ENCODE measurements around the gene TTC23.

TTC23 gene

DNA sequence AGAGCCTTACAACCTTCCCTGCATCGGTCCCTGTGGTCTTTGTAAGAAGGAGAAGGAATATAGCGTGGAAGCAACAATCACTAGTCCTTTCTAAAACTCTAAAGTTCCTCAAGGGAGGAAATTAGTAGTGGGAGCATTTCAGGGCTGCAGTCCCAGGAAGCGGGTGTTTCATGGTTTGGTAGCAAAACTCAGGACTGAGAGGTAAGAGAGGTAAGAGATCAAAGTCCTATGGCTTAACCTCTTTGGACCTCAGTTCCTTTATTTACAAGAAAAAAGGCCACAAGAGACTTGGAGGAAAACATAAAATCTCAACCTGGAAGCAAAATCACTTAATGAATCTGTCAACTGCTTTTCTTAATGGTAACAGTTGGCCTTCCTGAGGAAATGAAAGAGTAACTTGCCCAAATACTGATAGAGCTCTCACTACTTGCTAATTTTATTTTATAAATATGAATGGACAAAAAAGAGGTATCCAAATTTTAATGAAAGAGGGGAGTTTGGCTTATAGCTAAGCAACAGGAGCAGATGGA is 16.2 kb upstream of the TTC23 start:
- TF ChIP-seq ZFX (IDR thresholded peaks at IDR 0.05; ENCODE audit: borderline replicate concordance) = no peak
- TF ChIP-seq, protein P1, sequence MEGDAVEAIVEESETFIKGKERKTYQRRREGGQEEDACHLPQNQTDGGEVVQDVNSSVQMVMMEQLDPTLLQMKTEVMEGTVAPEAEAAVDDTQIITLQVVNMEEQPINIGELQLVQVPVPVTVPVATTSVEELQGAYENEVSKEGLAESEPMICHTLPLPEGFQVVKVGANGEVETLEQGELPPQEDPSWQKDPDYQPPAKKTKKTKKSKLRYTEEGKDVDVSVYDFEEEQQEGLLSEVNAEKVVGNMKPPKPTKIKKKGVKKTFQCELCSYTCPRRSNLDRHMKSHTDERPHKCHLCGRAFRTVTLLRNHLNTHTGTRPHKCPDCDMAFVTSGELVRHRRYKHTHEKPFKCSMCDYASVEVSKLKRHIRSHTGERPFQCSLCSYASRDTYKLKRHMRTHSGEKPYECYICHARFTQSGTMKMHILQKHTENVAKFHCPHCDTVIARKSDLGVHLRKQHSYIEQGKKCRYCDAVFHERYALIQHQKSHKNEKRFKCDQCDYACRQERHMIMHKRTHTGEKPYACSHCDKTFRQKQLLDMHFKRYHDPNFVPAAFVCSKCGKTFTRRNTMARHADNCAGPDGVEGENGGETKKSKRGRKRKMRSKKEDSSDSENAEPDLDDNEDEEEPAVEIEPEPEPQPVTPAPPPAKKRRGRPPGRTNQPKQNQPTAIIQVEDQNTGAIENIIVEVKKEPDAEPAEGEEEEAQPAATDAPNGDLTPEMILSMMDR (IDR thresholded peaks at IDR 0.05) = no peak
- no peak overlapping the region for H3K27ac ChIP-seq

DNA sequence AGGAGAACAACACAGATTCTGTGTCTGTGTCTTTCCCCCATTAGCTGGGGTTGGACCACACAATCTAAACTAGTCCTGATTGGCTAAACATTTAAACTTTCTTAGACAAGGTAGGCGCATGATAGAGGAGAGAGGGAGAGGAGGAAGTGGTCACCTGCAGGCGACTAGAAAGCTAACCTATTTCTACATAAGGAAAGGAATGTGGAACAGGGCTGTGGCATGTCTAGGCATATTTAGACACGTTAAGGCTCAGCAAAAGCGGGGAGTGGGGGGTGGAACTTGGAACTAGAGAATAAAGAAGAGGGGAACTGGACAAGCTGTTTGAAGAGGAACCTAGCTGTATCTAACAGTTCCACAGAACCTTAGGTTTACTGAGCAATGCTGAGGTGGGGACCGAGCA is 14.7 kb upstream of the TTC23 start:
- no peak overlapping the region for H3K27ac ChIP-seq
- TF ChIP-seq, protein P1 (IDR thresholded peaks at IDR 0.05) = no peak
- TF ChIP-seq ZFX (IDR thresholded peaks at IDR 0.05; ENCODE audit: borderline replicate concordance) = no peak

DNA sequence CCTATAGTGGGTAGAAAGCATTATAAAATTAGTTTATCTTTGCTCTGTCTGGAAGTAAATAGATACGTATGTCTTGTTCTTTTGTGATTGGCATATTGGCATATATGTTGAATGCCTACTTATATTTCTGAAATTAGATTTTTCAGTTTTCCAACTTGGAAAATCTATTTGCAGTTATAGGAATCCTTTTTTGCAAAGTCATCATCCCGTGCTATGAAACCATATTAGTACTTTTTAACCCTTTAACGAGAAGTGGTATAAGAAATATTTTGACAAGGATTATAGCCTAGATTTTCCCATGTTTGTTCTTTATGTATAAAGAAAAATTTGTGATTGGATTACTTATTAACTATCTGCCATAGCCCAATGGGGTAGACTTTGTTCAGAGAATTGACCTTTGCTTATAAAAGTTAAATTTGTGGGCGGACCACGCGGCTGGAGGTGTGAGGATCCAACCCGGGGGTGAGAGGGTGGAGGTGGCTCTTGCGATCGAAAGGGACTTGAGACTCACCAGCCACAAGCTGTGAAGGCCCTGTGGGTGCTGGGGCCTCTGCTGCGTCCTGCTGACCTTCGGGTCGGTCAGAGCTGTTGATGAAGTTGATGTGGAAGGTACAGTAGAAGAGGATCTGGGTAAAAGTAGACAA is 7.8 kb upstream of the TTC23 start:
- no peak overlapping the region for H3K27ac ChIP-seq
- TF ChIP-seq, protein P1 (IDR thresholded peaks at IDR 0.05) = no peak
- TF ChIP-seq ZFX (IDR thresholded peaks at IDR 0.05; ENCODE audit: borderline replicate concordance) = no peak

DNA sequence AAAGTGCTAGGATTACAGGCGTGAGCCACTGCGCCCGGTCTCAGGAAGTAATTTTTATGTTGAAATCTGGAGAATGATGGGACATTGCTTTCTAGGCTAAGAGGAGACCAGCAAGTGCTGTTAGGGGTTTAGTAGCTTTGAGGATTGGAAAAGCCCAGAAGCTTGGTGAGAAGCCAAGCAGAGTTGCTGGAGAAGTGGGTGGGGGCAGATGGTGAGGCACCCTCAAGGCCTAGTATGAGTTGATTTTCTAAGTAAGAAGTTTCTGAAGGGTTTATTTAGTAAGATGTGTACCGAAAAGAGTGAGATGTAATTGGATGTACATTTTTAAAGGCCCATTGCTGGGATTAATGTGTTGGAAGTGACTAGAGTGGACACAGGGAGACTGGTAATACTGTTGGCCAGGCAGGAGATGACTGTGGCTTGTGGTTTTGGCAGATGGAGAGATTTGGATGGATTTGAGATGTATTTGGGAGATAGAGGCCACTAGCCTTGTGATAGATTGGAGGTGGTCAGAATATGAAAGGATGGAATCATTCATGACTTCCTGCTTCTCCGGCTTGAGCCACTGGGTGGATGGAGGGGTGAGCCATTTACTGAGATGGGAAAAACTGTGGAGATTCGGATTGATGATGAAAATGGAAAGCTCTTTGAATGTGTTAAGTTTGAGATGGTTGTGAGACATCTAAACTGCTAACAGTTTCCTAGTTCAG is 4.2 kb upstream of the TTC23 start:
- TF ChIP-seq, protein P1 (IDR thresholded peaks at IDR 0.05) = no peak
- TF ChIP-seq ZFX (IDR thresholded peaks at IDR 0.05; ENCODE audit: borderline replicate concordance) = no peak
- no peak overlapping the region for H3K27ac ChIP-seq

DNA sequence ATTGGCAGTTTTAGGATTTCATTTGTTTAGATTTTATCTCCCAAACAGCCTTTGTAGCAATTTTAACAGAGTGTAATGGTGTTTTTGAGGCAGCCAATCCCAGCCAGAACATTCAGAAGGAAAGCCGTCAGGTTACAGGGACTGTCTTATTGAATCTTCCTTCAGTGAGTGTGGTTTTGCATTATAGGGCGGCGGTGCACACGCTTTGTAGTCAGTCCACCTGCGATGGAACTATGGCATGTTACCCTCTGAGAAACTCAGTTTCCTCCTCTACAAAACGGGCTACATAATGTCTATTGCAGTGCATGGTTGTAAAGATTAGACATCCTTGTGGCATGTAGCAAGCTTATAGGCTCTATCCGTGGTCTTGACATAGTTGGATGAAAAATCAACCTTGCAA is 2.9 kb upstream of the TTC23 start:
- TF ChIP-seq, protein P1 (IDR thresholded peaks at IDR 0.05) = no peak
- TF ChIP-seq ZFX (IDR thresholded peaks at IDR 0.05; ENCODE audit: borderline replicate concordance) = no peak
- no peak overlapping the region for H3K27ac ChIP-seq

DNA sequence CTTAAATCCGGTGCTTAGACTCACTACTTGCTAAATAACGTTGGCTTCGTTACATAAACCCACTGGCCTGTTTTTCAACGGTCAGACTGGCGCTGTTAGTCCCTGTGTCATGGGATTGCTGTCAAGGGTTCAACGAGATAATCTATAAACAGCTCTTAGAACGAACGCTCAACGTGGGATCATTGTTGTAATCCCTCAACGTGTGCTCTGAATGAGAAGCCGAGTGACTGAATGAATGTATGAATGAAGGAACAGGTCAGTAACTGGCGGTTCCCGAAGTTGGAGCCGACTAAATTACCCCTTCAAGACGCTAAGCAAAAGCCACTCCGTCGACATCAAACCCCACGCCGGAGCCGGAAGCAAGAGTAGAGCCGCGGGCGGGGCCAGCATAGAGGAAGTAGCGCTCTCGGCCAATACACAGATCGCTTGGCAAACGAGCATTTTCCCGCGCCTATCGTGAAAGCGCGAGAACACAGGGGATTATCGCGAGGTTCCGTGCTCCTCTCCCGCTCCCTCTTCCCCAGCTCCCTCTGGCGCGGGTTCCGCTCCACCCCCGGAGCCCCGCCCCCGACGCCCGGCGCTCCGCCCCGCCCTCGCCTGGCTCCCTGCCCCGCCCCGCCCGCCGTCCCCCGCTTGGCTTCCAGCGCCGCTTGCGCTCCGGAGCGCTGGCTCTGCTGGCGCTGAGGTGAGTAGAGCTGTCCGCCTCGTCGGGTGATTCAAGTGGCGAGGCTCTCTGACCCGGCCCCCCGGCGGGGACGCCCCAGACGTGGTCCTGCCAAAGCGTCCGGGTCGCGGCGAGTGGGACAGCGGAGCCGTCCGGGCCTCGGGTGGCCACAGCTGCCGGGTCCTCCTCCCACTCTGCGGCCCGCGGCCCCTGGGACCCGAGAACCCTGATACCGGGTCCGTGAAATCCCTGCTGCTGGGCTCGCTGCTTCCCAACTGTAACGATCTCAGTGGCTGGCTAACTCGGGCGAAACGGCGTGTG is 1.8 kb upstream of the TTC23 start, which contains the start of gene LRRC28:
Gene LRRC28, plus strand, starts transcription at position 625 of the 985 bp plus-strand sequence. CDS start 4,477 bp downstream, outside the sequence.
- no peak for TF ChIP-seq ZFX (IDR thresholded peaks at IDR 0.05; ENCODE audit: borderline replicate concordance)
- TF ChIP-seq, protein P1 (IDR thresholded peaks at IDR 0.05) = no peak
- peak within 1 kb of the TSS; percentile 96 for H3K27ac ChIP-seq
